ENCODE data around the gene AHNAK2.

AHNAK2 gene

DNA sequence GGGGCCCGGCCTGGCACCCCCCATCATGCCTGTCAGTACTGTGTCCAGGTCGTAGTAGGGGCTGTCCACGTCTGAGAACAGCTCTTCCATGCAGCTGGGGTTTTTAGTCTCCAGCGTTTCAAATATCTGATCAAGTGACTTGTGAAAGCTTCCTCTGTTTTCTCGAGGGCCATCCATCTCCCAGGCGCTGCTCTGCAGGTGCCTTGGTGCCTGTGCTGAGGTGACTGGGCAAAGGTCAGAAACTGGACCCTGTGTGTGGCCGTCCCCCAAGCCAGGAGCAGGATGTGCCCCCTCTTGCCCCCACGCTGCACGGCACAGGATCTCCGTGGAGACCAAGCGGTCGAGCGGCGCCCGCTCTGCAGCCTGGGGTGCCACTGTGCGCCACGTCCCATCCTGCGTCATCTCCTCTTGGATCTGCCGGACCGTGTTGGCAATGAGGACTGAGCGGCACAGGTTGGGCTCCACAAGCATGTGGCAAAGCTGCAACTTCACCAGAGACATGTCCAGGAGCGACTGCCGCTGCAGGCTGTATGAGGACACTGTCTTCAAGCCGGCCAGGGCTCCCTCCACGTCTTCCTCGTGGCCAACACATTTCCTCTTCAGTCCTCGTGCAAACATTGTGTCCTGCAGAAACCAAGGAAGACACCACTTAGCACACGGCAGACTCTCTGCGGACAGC lies 33.3 kb upstream of the AHNAK2 start:
- DNase-seq: no peak

DNA sequence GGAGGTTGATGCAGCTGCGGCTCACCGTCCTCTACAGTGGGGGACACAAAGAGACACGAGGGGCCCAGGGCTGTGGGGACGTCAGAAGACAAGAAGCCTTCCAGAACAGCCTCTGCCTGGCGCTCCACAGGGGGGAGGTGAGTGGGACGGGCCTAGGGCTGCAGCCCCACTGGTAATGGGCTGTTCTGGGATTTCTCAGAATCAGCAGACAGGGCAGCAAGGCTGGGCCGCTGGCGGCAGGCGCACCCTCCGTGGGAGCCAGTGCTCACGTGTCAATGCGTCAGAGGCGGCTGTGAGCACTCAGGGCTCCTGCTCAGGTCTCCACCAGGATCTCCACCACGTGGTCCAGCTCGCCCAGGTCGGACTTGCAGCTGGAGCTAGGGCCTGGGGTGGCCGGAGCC lies 32.7 kb upstream of the AHNAK2 start:
- DNase-seq: no peak

DNA sequence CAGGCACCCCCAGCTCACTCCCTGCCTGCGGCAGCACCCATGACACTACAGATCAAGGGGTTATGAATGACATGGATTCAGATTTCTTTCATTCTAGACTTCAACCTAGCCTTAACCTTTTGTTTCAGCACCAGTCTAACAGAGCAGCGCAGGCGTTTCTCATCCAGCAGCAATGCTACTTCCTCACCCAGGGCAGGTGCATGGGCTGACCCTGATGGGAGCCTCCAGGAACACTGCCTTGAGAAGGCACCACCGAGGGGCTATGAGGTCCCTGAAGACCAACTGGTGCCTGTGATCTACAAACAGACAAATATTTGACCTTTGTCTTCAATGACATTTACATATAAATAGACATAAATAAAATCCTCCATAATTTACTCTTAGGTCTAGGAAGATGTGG lies 31.9 kb upstream of the AHNAK2 start:
- DNase-seq: no peak

DNA sequence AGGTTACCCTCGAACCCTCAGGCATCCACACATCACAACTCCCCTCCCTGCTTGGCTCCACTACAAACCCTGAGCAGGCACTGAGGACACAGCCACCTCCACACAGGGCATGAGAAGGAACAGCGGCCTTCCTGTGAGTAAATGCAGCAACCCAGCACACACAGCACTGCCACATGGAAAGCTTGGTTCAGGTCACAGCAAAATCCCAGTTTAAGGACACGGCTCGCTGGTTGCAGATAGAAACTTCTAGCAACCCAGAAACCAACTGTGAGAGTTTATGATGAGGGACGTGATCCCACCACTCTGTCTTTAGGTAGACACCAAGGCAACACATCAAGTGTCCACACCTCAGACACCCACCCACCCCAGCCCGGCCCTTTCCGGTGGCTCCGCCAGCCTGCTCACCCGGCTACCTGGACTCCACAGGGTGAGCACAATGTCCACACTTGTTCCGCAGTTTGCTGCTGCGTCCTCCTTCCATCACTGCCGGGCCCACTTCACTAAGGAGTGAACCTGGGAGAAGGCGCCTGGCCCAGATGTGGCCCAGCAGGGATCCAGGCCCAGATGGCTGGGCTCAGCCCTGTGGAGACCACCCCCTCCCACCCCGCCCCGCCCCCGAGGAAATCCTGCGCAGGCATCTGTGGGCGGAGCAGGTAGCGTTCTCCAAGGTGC lies 29.6 kb upstream of the AHNAK2 start:
- DNase-seq: no peak

DNA sequence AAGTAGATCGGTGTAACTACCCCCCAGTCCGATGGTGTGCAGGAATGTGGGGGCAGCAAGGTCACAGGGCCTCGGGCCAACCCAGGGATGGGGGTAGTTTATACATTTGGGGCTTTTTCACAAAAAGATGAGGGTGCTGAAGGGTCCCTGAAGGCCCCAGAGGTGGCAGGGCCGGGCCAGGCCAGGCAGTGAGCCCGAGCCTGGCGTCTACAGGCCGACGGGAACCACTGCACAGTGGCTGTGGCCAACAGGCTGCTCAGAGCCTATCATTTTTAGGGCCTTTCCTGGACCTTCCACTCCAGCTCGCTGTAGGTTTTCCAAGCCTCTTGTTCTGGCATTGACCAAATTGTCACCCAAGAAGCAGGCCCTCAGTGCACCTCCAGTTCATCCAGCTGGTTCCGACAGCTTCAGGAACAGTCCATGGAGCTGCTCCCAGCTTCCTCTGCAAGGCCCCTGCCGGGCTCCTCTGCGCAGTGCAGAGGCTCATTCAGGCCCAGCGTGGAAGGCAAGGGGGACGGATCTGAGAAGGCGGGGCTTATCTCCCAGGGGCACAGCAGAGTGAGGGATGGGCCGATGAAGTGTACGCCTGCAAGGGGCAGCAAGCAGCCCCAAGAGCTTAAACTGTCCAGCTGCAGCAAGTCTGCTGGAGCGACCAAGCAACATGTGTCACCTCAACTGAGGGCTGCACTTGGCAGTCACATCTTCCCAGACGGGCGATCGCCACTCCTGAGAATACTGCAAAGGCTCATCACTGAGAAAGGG lies 28.8 kb upstream of the AHNAK2 start:
- DNase-seq: no peak

DNA sequence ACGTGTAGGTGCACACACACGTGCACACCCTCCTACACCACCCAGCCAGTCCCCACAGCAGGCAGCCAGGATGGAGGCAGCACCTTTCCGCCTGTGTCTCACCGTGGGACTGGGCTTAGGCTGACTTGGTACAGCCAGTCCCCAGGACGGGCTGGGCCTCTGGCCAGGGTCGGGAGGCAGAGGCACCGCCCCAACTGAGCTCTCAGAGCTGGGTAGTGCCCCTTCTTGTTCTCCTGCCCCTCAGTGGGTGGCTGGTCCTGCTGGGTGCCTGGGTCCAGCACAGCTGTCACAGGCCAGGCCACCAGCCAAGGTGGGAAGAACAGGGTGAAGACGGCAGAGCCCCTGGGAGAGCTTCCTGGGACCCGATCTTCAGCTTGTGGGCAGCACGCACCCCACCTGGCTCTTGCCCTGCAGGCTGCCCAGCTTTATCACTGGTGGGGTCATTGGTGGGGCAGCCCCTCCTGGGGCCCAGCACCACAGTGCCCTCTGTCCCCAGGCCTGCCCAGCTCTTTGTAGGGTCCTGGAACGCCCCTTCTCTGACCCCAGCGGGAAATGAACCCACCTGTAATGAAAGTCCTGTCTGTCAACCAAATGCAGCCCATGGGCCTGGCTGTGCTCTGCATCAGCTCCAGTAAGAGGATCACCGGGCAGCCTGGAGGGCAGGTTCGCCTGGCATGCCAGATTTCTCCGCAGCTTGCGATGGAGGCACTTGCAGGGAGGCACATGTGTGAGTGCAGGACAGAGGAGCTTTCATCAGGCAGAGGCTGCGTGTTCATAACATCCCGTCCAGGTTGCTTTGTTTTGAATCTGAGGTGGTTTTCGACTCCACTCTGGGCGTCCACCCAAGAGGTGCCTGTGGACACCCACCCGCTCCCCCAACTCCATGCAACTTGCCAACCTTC lies 28.0 kb upstream of the AHNAK2 start:
- DNase-seq: no peak

DNA sequence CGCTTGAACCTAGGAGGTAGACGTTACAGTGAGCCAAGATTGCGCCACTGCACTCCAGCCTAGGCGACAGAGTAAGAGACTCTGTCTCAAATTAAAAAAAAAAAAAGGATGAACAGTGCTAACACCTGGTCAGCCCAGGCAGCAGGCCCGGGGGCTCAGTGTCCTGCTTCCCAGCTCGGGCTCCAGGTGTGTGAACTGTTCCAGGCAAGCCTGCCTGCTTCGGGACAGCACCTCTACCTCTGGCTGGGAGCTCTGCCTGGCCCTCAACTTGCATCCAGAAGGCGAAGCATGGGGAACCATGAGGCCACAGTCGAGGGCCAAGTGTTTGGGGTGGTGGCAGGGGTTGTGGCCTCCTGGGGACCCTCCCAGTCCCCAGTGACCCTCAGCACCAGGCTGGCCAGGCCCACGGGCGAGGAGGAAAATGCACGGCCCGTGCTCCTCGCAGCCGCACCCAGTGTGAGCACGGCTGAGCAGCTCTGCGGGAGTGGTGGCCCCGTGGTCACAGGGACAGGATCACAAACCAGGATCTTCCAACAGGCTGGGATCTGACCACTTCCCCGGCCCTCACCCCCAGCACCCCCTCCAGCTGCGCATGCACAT lies 27.3 kb upstream of the AHNAK2 start:
- DNase-seq: no peak

DNA sequence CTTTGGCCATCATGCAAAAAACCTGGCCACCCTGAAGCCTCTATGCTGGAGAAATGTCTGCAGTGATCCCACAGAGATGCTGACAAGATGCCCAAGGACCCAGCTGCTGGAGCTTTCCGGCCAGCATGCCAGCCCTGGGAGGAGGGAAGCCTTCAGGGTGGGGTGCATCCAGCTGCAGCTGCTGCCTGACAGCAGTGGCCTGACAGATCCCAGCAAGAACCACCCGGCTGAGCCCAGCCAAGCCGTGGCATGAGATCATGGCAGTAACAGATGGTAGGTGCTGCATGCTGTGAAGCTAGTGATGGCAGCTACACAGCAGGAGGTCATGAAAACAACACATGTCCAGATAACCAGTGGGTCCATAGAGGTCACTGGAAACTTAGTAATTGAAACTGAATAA lies 21.2 kb upstream of the AHNAK2 start:
- DNase-seq: no peak

DNA sequence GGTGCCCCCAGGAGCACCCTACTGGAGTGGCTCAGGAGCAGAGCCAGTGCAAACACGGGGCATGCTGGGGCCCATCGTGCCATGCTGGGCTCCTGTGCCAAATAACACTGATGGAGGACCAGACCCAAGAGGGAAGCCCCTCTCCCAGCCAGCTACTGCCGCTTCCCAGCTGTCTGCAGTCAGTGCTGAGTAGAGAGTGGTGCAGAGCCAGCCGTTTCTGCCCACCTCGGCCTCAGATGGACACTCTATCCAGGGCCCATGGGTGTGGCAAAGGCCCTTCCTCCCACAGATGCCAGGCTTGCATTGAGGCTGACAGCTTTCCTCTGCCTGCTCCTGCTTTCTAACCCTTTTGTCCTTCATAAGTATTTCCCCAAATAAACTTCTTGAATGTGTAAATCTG lies 20.6 kb upstream of the AHNAK2 start:
- DNase-seq: no peak

DNA sequence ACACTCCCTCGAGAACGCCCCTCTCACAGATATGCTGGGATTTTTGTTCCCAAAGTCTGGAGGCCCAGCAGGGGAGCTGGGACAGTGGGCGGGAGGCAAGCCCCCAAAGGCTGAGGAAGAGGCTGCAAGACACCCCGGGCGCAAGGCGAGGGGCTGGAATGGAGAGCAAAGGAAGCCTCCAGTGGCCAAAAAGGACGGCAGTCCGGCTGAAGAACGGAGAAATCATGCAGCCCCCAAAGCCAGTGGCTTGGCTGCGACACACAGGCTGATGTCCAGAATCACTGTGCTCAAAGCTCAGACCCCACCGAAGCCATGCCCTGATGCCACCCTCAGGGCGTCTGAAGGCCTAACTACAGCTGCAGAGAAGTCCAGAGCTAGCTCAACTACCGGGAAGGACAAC lies 18.3 kb upstream of the AHNAK2 start:
- DNase-seq: no peak

DNA sequence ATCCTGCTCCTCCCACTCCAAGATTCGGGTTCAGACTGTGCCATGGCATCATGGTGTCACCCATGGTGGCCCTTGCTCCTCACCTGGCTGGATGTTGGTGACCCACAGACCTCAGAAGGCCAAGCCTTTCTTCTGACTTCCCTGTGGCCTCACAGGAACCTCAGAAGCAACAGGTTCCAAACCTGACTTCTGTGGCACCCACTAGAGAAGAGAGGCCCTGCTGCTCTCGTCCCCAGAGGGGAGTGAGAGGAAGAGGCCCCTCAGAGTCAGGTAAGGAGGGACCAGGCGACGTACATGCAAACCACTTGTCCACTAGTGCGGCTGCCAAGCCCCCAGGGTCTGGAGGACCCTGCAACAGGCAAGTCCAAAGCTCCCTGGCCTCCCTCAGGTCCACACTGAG lies 17.9 kb upstream of the AHNAK2 start:
- DNase-seq: no peak

DNA sequence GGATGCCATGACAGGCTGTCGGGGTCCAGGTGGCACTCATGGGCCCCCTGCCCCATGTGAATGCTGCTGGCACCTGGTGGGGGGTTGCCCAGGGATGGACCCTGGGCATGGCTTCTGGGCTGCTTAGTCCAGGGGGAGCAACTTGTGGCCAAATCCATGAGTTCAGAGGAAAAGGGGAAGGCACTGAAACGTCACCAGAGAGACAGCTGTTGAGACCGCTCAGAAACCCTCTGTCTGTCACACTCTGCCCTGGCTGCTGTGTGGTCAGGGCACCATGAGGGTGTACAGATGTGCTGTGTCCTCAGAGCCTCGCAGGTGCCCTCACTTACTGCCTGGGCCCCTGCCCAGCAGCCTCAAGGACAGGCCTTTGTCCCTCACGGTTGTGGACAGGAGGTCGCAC lies 16.8 kb upstream of the AHNAK2 start:
- no peak for DNase-seq

DNA sequence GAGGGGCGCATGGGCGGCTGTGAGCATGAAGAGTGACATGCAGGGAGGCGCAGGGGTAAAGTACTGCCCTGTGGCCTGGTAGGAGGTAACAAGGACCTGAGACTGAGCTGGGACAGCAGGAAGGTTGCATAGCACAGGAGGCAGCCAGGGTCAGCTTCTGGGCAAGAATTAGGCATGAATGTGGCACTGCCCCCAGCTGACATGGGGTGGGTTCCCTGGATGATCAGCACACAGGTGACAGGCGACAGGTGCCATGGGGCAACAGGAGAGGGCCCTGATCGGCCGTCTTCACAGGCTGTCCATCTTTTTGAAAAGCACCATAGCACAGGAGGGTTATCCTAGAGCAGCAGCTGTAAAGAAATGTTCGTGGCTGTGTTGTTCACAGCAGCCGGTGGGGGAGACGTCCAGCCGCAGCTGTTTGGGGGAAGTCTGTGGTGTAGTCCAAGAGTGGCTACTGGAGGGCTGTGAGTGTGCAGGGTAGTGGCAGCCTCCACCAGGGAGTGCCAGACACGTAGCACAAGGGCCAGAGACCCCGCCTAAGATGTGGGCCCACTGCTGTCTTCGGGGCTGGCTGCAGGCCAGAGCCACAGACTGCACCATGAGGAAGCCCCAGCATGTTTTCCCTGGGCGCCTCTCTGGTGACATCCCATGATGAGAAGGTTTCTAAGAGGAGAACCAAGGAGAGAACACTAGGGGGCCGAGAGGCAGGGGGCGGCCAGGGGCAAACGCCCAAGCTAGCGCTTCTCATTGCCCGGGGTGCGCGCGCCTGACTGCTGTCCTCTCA lies 15.8 kb upstream of the AHNAK2 start:
- no peak for DNase-seq

DNA sequence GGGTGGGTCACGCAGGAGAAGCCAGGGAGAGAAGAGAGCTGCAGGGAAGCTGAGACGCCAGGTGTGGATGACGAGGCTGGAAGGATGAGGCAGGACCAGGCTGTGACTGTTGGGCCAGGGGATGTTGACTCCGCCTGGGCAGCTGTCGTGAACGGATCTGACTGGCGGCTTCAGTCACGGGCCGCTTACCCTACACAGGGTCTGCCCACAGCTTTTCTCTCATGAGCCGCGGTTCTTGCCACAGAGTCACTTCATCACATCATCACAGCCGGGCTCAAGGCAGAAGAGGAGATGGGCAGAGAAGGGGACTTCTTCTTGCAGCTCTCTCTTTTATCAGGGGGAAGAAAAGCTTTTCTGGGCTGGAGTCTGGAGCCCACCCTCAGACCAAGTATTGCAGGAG lies 15.1 kb upstream of the AHNAK2 start:
- DNase-seq: no peak

DNA sequence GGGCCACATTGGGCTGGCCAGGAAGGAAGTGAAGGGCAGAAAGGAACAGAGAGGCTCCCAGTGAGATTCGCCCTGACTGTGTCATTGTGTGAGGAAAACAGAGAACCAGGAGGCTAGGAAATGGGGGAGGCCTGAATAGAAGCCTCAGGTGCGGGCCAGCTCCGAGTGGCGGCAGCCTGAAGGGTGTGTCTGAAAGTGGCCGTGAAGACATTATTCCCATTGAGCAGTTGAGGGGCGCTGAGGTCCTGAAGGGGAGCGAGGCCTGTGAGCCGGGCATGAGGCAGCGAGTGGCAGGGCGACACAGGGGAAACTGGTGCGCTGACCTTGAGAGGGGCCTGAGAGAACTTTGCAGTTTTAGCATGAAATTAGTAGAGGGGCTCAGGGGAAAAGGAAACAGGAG lies 14.3 kb upstream of the AHNAK2 start:
- DNase-seq: no peak

DNA sequence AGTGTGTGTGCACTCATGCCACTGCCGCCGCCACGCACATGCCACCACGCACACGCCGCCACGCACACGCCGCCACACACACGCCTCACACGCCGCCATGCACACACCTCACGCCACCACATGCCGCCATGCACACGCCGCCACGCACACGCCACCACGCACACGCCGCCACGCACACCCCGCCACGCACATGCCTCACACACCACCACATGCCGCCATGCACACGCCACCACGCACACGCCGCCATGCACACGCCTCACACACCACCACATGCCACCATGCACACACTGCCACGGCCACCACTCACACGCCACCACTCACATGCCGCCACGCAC lies 13.7 kb upstream of the AHNAK2 start:
- no peak for DNase-seq

DNA sequence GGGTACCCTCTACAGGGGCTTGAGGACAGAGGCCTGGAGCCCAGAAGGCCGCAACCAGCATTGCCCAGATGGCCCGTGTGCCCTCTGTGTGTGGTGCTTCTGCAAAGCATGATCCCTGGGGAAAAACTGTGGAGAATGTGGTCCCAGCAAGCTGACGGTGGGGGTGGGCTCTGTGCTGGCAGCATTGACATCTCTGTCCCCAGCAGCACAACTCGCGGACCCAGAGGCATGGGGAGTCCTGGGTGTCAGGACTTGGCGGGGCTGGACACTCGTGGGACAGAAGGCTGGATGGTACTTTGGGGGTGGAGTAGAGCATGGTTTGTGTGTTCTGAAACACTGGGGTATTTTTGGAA lies 11.8 kb upstream of the AHNAK2 start:
- no peak for DNase-seq

DNA sequence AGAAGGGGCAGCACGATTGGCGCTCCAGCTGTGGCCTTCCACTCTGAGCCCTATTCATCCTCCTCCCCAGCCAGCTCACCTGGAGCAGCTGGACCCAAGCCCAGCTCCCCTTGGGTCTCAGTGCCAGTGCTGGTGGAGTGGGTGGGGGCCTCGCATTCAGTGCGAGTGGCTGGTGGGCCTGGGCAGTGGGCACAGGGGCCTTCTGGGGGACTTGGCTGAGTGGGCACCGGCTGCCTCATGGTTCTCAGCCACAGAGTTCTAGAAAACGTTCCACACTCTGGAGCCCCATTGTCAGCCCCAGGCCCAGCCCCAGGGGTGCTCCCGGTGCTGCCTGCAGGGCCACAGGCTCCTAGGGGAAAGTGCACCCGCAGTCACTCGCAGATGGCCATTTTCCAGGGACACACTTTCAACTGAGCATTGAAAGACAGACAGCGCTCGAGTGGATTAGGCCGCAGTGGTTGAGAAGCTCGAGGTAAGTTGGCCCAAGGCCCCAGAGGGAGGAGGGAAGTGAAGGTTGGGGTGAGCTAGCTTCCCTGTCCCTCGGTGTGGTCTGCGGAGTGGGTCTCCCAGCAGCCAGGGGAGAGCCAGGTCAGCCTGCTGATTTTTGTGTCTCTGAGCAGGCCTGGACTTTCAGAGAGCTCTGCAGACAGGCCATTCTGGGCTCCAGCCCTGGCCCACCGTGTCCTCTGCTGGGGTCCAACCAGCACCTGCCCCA lies 11.2 kb upstream of the AHNAK2 start:
- DNase-seq: no peak

DNA sequence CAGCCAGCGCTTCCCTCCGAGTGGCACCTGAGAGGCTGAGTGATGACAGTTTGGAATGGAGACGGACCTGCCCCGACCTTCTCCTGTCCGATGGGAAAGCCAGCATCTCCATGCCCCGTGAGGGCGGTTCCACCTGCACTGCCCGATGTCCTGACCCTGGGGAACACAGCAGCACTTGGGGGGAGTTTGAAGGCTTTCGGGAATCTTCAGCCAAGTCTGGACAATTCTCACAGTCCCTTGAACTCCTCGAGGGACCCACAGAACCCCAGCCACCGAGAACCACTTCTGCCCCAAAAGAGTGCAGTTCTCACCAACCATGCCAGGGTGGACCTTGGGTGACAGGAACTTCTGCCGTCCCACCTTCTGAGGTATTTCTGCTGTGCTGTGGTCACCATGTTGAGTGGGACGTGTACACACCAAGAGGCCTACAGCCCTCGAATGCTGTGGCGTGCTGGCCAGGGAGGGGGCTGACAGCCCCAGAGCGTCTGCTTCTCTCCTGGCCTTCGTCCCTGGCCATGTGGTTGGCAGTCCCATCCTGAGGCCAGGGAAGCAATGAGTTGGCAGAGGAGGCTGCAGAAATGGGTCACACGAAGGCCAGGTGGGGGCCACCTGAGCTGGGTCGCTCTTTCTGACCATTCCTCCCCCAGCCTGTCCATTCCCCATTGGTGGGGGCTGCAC lies 8.5 kb upstream of the AHNAK2 start:
- DNase-seq: no peak

DNA sequence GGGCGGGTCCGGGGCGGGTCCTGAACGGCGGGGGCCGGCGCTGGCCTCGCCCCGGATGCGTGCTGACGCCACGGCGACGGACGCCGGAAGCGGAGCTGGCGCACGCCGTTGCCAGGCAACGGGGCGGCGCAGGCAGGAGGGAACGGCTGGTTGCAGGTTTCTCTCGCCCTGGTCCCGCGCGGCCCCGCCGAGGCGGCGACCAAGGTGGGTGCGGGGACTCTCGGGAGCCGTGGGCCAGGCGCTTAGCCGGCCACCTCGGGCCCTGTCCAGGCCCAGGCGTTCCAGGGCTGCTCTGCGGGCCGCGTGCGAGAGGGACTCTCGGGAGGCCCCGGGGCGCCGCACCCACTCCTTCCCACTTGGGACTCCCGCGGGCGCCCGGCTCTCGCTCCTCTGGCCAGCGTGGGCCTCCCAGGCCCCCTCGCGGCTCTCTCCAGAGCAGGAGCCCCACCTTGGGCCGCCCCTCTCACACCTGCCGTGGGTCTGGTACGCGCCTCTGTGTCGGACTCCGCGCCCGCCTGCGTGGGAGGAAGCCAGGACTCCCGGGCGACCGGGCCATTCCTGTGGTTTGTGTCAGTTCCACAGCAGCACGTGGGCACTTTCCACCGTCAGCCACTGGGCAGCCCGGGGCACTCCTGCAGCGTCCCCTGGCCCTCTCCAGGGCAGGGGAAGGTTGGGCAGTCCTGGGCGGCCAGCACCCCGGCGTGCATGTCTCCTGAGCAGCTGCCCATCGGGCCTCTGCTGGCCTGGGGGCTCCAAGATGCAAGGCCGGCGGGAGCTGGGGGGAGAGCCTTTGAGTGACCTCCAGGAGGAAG lies 7.7 kb upstream of the AHNAK2 start, which contains the start of gene CLBA1:
Gene CLBA1 (plus strand): TSS at position 114 of the 812 bp plus-strand sequence. CDS start 644 bp downstream, at position 758.
- peak; percentile 86 for DNase-seq
